HL-60/S4 (cell line): Measurements from ENCODE around the gene METAP2.

Source experiments
- in situ Hi-C: fragments of 300-500 bp; cut with MboI; formaldehyde crosslinking; loops from 2 replicates; pipeline ENCODE4 v1.14.3; 2022; ENCODE audit warnings: low sequenced_read_pairs

METAP2 gene

DNA sequence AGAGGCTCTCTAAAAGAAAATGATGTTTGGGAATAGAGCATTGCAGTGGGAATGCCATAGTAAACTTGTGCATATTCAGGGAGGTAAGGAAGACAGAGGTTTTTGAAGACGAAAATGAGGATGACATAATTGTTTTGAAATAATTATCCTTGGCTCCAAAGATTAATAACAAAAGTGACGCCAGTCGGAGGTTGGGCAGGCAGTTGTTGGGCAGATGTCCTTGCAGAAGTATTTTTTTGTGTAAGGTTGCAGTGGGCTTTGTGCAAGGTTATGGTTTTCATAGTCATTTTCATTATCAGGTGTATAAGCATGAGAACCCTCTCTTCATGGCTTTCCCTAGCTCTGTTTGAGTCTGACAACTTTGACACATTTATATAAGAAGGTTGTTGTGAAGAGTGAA is 35.3 kb downstream of the METAP2 start:
- in situ Hi-C loops, result no loop called here

DNA sequence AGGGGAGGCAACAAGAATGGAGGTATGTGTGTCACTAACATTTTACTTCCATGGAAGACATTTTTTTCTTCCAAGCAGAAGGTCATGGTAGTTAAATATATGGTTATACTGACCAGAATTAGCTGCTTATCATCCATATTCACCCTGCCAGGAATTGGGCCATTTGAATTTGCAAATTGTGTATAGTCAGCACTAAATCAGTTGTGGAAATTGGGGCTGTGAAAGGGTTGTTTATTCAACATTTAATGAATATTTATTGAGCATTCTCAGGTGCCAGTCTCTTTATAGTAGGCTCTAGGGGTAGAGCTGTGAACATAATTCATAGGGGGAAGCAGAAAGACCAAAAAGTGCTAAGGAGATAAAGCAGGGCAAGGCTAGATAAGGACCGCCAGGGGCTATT is 38.0 kb downstream of the METAP2 start:
- in situ Hi-C loops, result no loop called here

DNA sequence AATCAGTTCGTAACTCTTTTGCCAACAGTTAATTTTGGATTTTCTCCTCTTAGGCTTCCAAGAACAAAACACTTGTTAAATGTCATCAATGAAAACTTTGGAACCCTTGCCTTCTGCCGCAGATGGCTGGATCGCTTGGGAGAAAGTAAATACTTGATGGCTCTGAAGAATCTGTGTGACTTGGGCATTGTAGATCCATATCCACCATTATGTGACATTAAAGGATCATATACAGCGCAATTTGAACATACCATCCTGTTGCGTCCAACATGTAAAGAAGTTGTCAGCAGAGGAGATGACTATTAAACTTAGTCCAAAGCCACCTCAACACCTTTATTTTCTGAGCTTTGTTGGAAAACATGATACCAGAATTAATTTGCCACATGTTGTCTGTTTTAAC is 39.6 kb downstream of the METAP2 start:
- in situ Hi-C loops, result no loop called here

DNA sequence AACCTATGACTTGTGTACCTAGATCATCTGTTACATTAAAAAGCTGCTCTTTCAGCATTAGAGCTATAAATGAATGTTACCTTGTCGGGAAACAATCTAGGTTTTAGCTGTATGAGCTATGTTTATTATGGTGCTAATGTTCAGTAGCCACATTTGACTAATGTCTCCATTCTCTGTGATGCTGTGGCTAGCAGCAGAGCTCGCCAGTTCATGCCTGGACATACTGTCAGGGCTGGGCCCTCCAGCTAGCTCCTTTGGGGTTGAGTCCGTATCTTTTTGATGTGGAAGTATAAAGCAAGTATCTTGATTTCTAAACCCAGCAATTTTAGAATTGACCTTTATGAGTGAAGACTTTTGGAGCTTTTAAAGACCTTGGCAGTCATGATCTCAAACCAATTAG is 41.2 kb downstream of the METAP2 start:
- in situ Hi-C loops, result no loop called here

DNA sequence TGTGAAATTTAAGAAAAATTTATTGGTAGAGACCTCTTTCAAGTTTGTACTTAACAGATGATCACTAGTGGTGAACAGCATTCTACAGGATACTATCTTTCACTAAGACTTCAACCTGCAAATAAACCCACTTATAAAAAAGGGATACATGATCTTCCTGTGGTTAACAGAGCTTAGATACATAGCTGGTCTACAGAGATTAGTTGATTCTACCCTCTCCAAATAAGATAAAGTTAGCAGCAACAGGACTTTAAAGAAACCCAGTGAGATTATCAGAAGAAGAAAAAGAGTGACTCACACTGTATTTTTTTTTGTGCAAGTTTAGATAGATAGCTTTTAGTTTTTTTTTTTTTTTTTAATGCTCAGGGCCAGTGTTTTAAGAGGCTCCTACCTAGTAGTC is 42.8 kb downstream of the METAP2 start:
- in situ Hi-C loops, result no loop called here

DNA sequence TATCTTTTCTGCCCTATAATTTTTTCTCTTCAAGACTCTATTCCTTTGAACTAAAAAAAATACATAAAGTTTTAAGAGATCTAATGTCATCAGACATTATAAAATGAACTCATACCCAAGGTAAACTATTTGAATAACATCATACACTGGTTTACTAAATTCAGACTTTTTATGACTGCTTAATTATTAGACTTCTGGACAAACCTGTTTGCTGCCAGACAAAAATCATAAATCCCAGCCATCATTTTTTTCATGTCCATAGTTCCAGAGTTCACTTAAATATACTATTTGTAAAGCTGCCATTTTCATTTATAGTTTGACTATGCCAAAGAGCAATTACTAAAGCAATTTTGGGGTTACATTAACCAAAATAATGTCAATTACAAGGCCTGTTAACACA is 43.3 kb downstream of the METAP2 start:
- in situ Hi-C loops, result no loop called here

DNA sequence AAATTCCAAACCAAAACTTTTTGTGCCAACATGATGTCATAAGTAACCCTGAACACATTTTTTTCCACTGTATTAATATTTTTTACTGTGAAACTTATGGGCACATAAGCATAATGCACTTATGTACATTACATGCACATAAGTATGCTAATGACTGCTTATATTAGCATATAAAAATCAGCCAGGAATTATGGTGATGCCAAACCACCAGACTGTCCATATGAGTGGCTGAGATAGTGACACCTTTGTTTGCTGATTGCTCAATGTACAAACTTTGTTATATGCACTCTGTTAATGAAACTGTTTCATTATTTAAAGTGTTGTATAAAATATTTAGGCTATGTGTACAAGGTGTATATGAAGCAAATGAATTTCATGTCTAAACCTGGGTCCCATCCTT is 45.0 kb downstream of the METAP2 start:
- in situ Hi-C loops, result no loop called here

DNA sequence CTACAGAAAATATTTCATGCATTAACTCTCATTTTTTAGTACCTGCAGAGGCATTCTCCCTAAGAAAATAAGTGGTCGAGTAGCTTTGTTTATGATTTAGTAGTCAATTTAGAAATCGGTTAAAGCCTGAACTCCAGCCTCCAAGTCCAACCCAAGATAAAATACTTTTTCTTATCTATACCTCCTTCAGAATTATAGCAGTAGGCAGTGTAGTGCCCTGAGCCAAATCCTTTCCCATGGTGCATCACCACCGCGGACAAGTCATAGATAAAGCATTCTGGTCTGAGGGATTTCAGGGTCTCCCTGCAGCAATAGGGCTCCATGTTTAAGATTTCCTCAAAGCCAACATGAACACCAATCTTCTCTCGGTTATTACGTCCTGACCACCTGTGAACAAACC is 46.9 kb downstream of the METAP2 start:
- in situ Hi-C loops, result no loop called here

DNA sequence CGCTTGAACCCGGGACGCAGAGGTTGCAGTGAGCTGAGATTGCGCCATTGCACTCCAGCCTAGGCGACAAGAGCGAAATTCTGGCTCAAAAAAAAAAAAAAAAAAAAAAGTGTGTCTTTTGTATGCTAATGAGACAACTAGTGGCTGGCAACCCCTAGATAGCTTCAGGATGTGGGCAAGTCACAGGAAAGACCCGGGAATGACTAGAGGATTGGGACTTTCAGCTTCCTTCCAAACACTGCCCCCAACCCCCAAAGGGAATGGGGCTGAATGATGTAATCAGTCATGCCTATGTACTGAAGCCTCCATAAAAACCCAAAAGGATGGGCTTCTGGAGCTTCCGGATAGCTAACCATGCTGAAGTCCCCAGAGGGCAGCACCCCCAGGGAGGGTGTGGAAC is 48.7 kb downstream of the METAP2 start:
- in situ Hi-C loops, result no loop called here

DNA sequence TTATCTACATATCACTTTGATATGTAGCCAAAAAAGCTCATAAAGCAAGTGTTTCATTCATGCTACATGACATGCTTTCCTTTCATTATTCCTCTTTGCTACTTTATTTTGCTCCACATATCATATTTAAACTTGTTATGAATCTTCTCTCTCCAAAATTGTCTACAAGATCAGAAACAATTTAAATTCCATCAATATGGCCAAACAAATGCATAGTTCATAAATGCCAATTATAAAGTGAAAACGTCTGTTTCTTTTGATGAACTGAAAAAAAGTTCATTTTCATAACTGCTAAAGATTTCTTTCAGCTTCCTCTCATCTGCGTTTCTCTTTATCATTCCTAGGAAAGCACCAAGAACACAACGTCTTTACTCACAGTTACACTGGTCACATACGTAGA is 54.5 kb downstream of the METAP2 start:
- in situ Hi-C loops, result no loop called here

DNA sequence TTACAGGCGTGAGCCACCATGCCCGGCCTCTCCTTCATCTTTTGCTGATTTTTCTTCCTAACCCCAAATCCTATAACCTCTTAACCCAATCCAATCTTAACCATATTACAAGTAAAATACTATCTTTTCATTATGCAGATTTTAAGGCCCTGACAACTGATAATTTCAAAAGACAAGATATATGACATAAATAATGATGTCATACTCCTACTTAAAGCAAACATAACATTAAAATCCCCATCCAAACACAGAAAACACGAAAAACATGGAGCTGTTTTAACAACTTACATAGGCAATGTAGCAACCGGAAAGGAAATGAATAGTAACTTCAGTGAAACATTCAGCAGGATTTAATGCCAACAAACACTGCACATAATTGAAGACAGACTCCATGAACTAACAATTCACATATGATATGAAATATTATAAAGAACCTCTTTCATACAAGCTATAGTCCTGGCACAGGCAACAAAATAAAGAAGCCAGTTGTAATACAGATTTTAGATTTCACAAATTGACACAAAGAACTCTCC is 55.8 kb downstream of the METAP2 start:
- in situ Hi-C loops, result loop anchor here (10.0 kb wide), 1 partner anchor 405 kb away; no protein-coding TSS in a partner anchor

DNA sequence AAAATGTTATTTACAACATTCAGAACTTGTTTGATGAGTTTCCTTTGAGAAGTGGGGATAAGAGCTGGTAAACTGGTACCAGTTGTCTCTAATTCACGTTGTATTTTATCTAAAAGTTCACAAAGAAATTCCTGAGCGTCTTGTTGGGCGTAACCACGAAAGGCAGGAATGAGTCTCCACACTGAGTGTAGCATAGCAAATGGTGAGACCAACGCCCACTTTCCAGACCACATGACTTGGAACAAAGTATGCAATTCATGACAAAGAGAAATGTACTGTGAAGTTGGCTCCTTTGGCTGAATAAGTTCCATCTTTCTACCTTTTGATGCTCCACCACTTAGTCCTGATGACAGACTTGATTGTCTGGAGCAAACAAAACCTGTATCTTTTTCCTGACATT is 58.9 kb downstream of the METAP2 start:
- in situ Hi-C loops, result loop anchor here (10.0 kb wide), 1 partner anchor 408 kb away; no protein-coding TSS in a partner anchor

DNA sequence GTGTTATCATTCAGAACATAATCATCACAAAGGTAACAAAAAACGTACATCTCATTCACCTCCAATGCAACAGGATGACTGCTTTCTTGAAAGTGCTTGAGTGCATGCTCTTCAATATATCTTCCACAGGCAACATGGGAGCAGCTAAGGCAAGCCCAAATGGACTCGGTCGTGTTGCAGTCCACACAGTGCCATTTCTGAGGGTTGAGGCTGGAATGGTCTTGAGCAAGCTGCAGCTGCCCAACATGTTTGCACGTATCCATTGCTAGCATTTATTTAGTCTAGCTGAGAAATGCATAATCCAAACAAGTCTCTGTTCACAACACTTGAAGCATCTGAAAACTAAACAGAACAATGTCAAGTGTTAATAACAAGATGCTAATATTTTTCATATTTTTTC is 60.0 kb downstream of the METAP2 start:
- in situ Hi-C loops, result loop anchor here (10.0 kb wide), 1 partner anchor 409 kb away; no protein-coding TSS in a partner anchor

DNA sequence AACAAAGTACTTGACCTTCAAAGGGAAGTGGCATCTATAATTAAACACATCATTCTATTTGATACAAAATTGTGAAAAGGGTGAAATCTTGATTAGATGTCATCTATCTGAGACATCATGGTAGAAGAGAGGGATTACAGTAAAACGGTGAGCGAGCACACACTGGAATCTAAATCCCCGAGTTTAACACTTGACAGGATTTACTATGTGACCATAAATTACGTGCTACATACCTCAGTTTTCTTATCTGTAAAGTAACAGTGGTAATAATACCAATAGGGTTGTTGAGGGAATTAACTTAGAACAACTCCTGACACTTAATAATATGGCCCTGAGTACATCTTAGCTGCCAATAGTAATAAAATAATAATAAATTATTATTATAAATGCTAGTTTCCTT is 64.1 kb downstream of the METAP2 start:
- in situ Hi-C loops, result loop anchor here (10.0 kb wide), 1 partner anchor 413 kb away; no protein-coding TSS in a partner anchor

DNA sequence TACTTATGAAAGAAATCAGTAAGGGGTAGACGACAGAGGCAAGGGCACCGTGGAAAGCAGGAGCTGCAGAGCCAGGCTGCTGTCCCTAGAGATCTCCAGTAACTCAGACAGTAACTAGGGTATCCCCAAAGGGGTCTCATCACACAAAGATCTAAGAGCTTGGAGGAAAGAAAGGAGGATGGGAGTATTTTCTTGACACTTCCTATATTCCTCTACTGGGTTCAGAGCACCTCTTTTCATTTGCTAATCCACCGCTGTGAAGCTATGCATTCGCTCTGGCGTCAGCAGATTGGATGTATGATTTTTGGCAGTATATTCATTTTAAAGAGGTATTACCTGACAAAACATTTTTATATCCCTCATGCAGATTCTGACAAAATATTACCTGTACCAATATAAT is 64.7 kb downstream of the METAP2 start:
- in situ Hi-C loops, result loop anchor here (10.0 kb wide), 1 partner anchor 414 kb away; no protein-coding TSS in a partner anchor

DNA sequence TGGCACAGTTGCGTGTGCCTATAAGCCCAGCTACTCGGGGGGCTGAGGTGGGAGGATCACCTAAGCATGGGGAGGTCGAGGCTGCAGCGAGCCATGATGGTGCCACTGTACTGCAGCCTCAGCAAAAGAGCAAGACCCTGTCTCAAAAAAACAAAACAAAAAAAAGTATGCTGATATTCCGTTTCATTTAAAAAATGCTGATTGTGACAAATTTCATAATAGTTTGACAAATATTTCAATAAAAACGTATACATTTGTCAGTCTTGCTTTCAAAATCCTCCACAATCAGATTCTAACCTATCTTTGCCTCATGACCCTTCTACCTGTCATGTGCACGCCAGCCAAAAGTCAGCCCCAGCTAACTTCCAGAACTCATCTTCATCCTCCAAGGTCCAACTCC is 67.5 kb downstream of the METAP2 start:
- in situ Hi-C loops, result no loop called here

DNA sequence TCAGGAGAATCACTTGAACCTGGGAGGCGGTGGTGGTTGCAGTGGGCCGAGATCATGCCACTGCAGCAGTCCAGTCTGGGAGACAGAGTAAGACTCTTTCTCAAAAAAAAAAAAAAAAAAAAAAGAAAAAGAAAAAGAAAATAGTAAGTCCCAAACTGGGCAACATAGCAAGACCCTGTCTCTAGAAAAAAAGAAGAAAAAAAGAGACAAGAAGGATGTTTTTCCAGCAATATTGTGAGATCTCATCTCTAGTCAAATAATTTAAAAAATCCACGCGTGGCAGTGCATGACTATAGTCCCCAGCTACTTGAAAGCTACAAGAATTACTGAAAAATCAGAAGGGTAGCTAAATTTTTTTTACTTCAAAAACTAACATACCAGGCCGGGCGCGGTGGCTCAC is 69.4 kb downstream of the METAP2 start:
- in situ Hi-C loops, result no loop called here

DNA sequence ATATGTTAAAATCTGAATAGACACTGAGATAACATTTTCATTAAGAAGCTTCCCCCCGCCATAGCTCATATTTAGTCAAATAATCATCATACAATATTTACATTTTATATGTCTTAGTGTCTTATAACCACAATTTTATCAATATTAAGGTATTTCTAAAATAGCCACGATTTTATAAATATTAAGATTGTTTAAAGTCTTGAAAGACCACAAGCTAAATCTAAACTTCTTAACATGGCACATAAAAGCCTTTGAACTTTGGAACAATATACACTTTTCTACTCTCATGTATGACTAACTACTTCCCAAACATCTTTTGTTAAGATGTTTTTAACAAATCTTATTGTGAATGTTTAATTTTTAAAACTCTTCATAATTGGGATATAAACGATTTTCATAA is 70.8 kb downstream of the METAP2 start:
- in situ Hi-C loops, result no loop called here

DNA sequence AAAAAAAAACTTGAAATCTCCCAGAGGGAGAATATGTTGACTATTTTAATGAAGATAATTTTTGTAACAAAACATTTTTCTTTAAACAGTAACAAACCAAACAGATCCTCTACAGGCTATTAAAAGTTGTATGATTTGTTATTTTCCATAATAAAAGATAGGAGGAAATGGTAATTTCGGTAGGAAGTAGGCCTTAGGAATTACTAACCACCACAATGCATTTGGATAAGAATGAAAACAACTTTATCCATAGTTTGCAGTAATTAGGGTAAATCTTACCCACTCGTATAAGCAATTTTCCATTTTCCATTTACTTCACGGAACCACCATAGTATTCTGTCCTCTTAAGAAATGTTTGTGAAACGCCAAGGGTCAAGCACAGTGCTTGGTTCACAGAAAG is 71.4 kb downstream of the METAP2 start:
- in situ Hi-C loops, result no loop called here

DNA sequence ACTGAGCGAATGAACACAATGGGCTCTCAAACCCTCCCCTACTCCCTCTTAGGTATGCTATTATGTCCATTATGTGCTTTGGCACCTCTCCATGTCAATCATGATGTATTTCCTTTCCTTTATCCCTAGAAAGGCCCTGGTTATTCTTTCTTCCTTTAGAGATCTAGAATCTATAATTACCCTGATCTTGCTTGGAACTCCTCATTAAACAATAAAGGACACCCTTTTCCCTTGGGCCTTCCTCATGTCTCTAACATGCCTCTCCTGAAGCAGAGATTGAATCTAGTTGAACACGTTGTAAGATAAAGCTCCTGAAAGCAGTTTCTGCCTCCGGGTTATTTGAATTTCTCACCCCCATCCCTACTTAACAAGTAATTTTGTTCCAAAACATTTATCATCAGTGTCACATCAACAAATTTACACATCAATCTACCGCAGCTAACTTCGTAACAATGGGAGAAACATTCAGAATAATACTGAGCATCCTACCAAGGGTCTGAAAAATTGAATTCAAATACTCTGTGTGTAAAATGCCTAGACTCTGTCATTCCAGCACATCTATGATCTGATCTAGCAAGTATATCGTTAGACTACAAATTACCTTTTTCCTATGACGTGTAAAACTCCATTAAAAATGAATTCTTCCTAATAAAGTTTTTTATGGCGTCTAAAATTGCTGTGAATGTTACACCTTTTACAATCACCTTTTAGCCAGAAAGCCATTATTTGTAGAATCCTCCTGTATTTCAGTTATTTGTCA is 72.0 kb downstream of the METAP2 start:
- in situ Hi-C loops, result no loop called here

DNA sequence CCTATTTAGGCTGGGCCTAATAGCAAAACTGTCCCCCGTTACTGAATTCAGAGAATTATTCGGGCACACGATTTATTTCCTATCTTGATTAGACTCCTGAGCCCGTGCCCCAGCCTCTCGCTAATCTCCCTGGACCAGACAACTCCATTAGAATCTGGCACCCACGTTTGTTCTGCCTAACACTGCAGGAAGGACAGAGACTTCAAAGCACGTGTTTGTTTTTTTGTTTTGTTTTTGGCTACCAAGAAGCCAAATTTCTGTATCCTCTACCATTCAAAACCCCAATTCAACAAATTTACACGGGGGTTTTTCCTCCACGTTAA is 72.5 kb downstream of the METAP2 start:
- in situ Hi-C loops, result no loop called here

DNA sequence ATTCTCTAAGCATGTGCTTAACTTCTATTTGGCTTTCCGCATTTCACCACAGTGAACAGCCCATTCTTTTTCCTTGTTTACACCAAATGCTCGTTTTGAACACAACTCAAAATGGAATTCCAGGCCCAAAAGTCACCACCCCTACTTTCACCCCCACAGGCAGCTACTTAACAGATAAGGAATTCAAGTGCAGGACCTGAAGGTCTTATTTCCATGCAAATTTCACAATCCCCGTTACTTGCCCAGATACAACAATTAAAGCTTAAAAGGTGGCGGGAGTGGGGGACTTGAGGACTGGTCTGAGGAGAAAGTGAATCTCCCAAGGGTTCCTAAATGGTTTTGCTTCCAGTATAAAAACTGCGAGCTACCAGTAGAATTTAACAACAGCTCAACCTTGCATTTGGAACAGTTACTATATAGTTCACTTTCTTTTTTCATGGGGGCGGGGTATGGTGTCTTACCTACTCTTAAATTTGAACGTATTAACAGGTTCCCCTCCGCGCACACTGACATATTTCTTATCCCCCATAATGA is 73.6 kb downstream of the METAP2 start:
- in situ Hi-C loops, result no loop called here
